Measurements from ENCODE around the gene HLA-G. TPM values are rescaled to one million over a fixed set of nuclear protein-coding genes. Genes with fewer than 3 reads are reported as not detected.

The HLA-G gene
- total and polyA plus RNA-seq, 9 of the 15 experiments (the other 6 are each of a cell fraction or from before 2014, with no cell fraction given): 0.13 TPM; not detected in 8

GRCh38 chr6:29815118-29815750, 12.4 kb upstream of the HLA-G start (continued):
- no peak for TF ChIP-seq TSC22D4 (tag; IDR thresholded peaks at IDR 0.05)

- ATAC-seq (no peak), DNase-seq (ENCODE audit: extremely low read depth in 1 of 4, low spot score in 3 of 4) (no peak), FAIRE-seq (no peak)
- no peaks in the 10 kb centered on the region for H3K36me3 ChIP-seq (ENCODE audit: control insufficient read depth, insufficient read depth, low read length)
- no peaks in the 10 kb centered on the region for H4K20me1 ChIP-seq (replicated peaks; ENCODE audit: control insufficient read depth, insufficient read depth, low read length)
- H3K4me1 ChIP-seq (replicated peaks in 1 of 2; ENCODE audit: control insufficient read depth in 2 of 2, insufficient read depth in 2 of 2, low read length in 2 of 2): peaks cover 14 to 27% of the 10 kb centered on the region in 2 experiments; a peak in 4 of 5 replicates
- H3K27ac ChIP-seq (ENCODE audit: extremely low read depth, low read depth, low read length): no peak overlapping the region
- no peak overlapping the region for H3K4me2 ChIP-seq (ENCODE audit: insufficient read depth, low read length)
- no peaks in the 10 kb centered on the region; a peak in 2 of 5 replicates for H3K27me3 ChIP-seq (ENCODE audit: control insufficient read depth in 2 of 2, insufficient read depth in 2 of 2, low read length in 2 of 2)
- no peaks in the 10 kb centered on the region for H3K9me1 ChIP-seq (ENCODE audit: control insufficient read depth, insufficient read depth, low read length)
- intact Hi-C loops (cut with micrococcal nuclease): no loop called here
- H3K9me3 ChIP-seq (replicated peaks; ENCODE audit: control insufficient read depth, insufficient read depth, low read depth, low read length): no peaks in the 10 kb centered on the region
- no peak overlapping the region for H2AFZ ChIP-seq (ENCODE audit: low read depth, low read length)
- CTCF ChIA-PET (ENCODE audit: low intra/inter-chr PET ratio): interaction anchor here (0.7 kb wide), 1 partner anchor 44 kb away, joined by 3 read pairs; no protein-coding TSS in a partner anchor
- no peak overlapping the region for H3K4me3 ChIP-seq
- POLR2A ChIA-PET: interaction anchor here (0.5 to 0.8 kb wide), 2 partner anchors 19 to 22 kb away, joined by 3 read pairs; no protein-coding TSS in a partner anchor
- no TSS peak for BruUV-seq (replicated peaks)
- no peak overlapping the region for H3K9ac ChIP-seq (ENCODE audit: insufficient read depth in 1 of 2, low read depth in 2 of 2, low read length in 2 of 2)
- no peaks in the 10 kb centered on the region for H3K79me2 ChIP-seq (ENCODE audit: control insufficient read depth, insufficient read depth, low read length)
- WGBS (ENCODE audit: insufficient coverage, low coverage, missing lambda C conversion rate): 4% methylated on average over 1 of the region's 1 CpG
- in situ Hi-C loops (cut with MboI): no loop called here
- TF ChIP-seq ZFP1 (CRISPR knock-in tag; IDR thresholded peaks at IDR 0.05): no peak
- TF ChIP-seq ZNF263 (CRISPR knock-in tag; IDR thresholded peaks at IDR 0.05; ENCODE audit: borderline replicate concordance): no peak
- no peak for TF ChIP-seq TRIM24 (IDR thresholded peaks at IDR 0.05)
- TF ChIP-seq KLF6 (CRISPR knock-in tag; IDR thresholded peaks at IDR 0.05; ENCODE audit: borderline replicate concordance): no peak
- no peak for TF ChIP-seq CTCFL (IDR thresholded peaks at IDR 0.05; ENCODE audit: borderline replicate concordance, insufficient read depth, low read depth, low read length, poor library complexity, severe bottlenecking)
- TF ChIP-seq ZBTB9 (CRISPR knock-in tag; IDR thresholded peaks at IDR 0.05): no peak
- no peak for TF ChIP-seq ELK1 (CRISPR knock-in tag; IDR thresholded peaks at IDR 0.05)
- no peak for TF ChIP-seq NCOA2 (IDR thresholded peaks at IDR 0.05; ENCODE audit: partially characterized antibody in 2 of 2)
- no peak for TF ChIP-seq CBX8 (IDR thresholded peaks at IDR 0.05; ENCODE audit: borderline replicate concordance, extremely low read depth, low read depth, low read length, poor library complexity, severe bottlenecking)
- no peak for TF ChIP-seq PREB (CRISPR knock-in tag; IDR thresholded peaks at IDR 0.05)
Measured at GRCh38 chr6:29816030-29816429, 11.6 kb upstream of the HLA-G start.
